ENCODE data around the gene GDNF.

Gene GDNF

GRCh38 chr5:37836592-37837413, 3.0 kb downstream of the GDNF start:
- ChIA-PET POLR2A (no interaction called here), CTCF (interaction anchor here (0.7 to 3.3 kb wide), 27 partner anchors 12 to 363 kb away, joined by 3 to 70 read pairs (median 4); no protein-coding TSS in a partner anchor)
- no peak for TF ChIP-seq CTCF (IDR thresholded peaks at IDR 0.05; ENCODE audit: control extremely low read depth, extremely low read depth, low read depth, missing control alignments)
- DNase-seq (ENCODE audit: extremely low spot score), result peak; percentile 25

- no peak for DNase-seq (ENCODE audit: extremely low spot score)
- ChIA-PET POLR2A (no interaction called here), CTCF (interaction anchor here (0.7 to 3.3 kb wide), 23 partner anchors 11 to 361 kb away, joined by 3 to 70 read pairs (median 4); no protein-coding TSS in a partner anchor)
- no peak for TF ChIP-seq CTCF (IDR thresholded peaks at IDR 0.05; ENCODE audit: control extremely low read depth, extremely low read depth, low read depth, missing control alignments)
Observed at GRCh38 chr5:37836235-37836591, 3.6 kb downstream of the GDNF start.

- DNase-seq (ENCODE audit: extremely low spot score), result no peak
- TF ChIP-seq CTCF (IDR thresholded peaks at IDR 0.05; ENCODE audit: control extremely low read depth, extremely low read depth, low read depth, missing control alignments), result no peak
- ChIA-PET CTCF (interaction anchor here (1.0 to 3.3 kb wide), 6 partner anchors 10 to 357 kb away, joined by 3 to 70 read pairs (median 6); no protein-coding TSS in a partner anchor), POLR2A (no interaction called here)
Observed at GRCh38 chr5:37835380-37835973, 4.4 kb downstream of the GDNF start.

- TF ChIP-seq CTCF (IDR thresholded peaks at IDR 0.05; ENCODE audit: control extremely low read depth, extremely low read depth, low read depth, missing control alignments), result no peak
- peak; percentile 20 for DNase-seq (ENCODE audit: extremely low spot score)
- ChIA-PET CTCF (interaction anchor here (1.0 to 3.3 kb wide), 3 partner anchors 10 to 358 kb away, joined by 3 to 70 read pairs (median 6); no protein-coding TSS in a partner anchor), POLR2A (no interaction called here)
Observed at GRCh38 chr5:37834542-37835379, 5.1 kb downstream of the GDNF start.

- CTCF ChIA-PET, result interaction anchor here (2.1 kb wide), 1 partner anchor 358 kb away, joined by 11 read pairs; no protein-coding TSS in a partner anchor
- TF ChIP-seq CTCF (IDR thresholded peaks at IDR 0.05; ENCODE audit: control extremely low read depth, extremely low read depth, low read depth, missing control alignments), result no peak
- no peak for DNase-seq (ENCODE audit: extremely low spot score)
- POLR2A ChIA-PET, result no interaction called here
Observed at GRCh38 chr5:37833990-37834389, 5.9 kb downstream of the GDNF start.

Measured in GM10248 (cell line).